HG03280 (cell line): ENCODE data around the gene ALG12.

ENCODE experiments used
- ATAC-seq: cut with Tn5 transposase; IDR thresholded peaks from one replicate; pipeline ENCODE4 v1.9.1; 2021; ENCODE audit warnings: mild to moderate bottlenecking, moderate library complexity; ENCODE audit not compliant: unreplicated experiment

ALG12 gene

GRCh38 chr22:49915610-49916009, 2.6 kb downstream of the ALG12 start:
- ATAC-seq, result no peak

- ATAC-seq, result no peak
These were observed 4.0 kb downstream of the ALG12 start for GRCh38 chr22:49914256-49914655.

GRCh38 chr22:49913446-49913845, 4.8 kb downstream of the ALG12 start:
- no peak for ATAC-seq

GRCh38 chr22:49913026-49913425, 5.2 kb downstream of the ALG12 start:
- ATAC-seq, result no peak

GRCh38 chr22:49911881-49912625, 6.2 kb downstream of the ALG12 start:
- no peak for ATAC-seq

GRCh38 chr22:49910229-49911155, 7.7 kb downstream of the ALG12 start:
- no peak for ATAC-seq

GRCh38 chr22:49909476-49910205, 8.6 kb downstream of the ALG12 start:
- no peak for ATAC-seq

- ATAC-seq, result no peak
These were observed 10.4 kb downstream of the ALG12 start for GRCh38 chr22:49907807-49908206.

- no peak for ATAC-seq
These were observed 11.4 kb downstream of the ALG12 start for GRCh38 chr22:49906799-49907290.

GRCh38 chr22:49906071-49906798, 12.0 kb downstream of the ALG12 start:
- ATAC-seq, result no peak

GRCh38 chr22:49905465-49905864, 12.8 kb downstream of the ALG12 start:
- ATAC-seq, result no peak

- no peak for ATAC-seq
These were observed 14.2 kb downstream of the ALG12 start for GRCh38 chr22:49904040-49904369.

GRCh38 chr22:49903322-49904039, 14.8 kb downstream of the ALG12 start:
- no peak for ATAC-seq

GRCh38 chr22:49901457-49901856, 16.8 kb downstream of the ALG12 start:
- ATAC-seq, result no peak

GRCh38 chr22:49900441-49901230, 17.6 kb downstream of the ALG12 start:
- no peak for ATAC-seq

- no peak for ATAC-seq
These were observed 18.7 kb downstream of the ALG12 start for GRCh38 chr22:49899530-49899929.

GRCh38 chr22:49897015-49897684, 21.1 kb downstream of the ALG12 start:
- ATAC-seq, result no peak

- no peak for ATAC-seq
These were observed 22.0 kb downstream of the ALG12 start for GRCh38 chr22:49896201-49896600.
